MM.1S (cell line): ENCODE measurements around the gene SMARCA4.

ENCODE experiments used
- DNase-seq: peaks from one replicate; pipeline ENCODE4 v3.0.0-alpha.2; 2015
- H2AFZ ChIP-seq: fragments of 300-600 bp; sonication (generic); 2 replicates; pipeline ENCODE4 v1.6.0; 2016; ENCODE audit warnings: antibody characterized with exemption, low read length
- H3F3A ChIP-seq: fragments of 300-600 bp; sonication (generic); 2 replicates; pipeline ENCODE4 v1.6.1; 2016; ENCODE audit warnings: mild to moderate bottlenecking, antibody characterized with exemption, low read length, moderate library complexity, mixed read lengths; ENCODE audit not compliant: insufficient read depth
- H3K27ac ChIP-seq: fragments of 300-600 bp; sonication (generic); 2 replicates; pipeline ENCODE4 v1.5.1; 2016; ENCODE audit warnings: mild to moderate bottlenecking, low read length
- H3K27me3 ChIP-seq: fragments of 300-600 bp; sonication (generic); replicated peaks from 2 replicates; pipeline ENCODE4 v1.6.0; 2016; ENCODE audit warnings: low read length; ENCODE audit not compliant: insufficient read depth
- H3K36me3 ChIP-seq: fragments of 300-600 bp; sonication (generic); replicated peaks from 2 replicates; pipeline ENCODE4 v1.6.1; 2016; ENCODE audit warnings: mild to moderate bottlenecking, low read length, mixed read lengths; ENCODE audit not compliant: insufficient read depth
- H3K4me1 ChIP-seq: fragments of 300-600 bp; sonication (generic); 2 replicates; pipeline ENCODE4 v1.6.1; 2016; ENCODE audit warnings: low read length, mixed read lengths
- H3K4me2 ChIP-seq: fragments of 300-600 bp; sonication (generic); 2 replicates; pipeline ENCODE4 v1.6.0; 2016; ENCODE audit warnings: low read depth, low read length
- H3K4me3 ChIP-seq: fragments of 300-600 bp; sonication (generic); 2 replicates; pipeline ENCODE4 v1.5.1; 2016; ENCODE audit warnings: low read length, mixed read lengths
- H3K79me2 ChIP-seq: fragments of 300-600 bp; sonication (generic); 2 replicates; pipeline ENCODE4 v1.6.1; 2016; ENCODE audit warnings: mixed run types, low read length, mixed read lengths
- H3K9ac ChIP-seq: fragments of 300-600 bp; sonication (generic); 2 replicates; pipeline ENCODE4 v1.6.1; 2016; ENCODE audit warnings: low read length, mixed read lengths
- H3K9me2 ChIP-seq: fragments of 300-600 bp; sonication (generic); replicated peaks from 2 replicates; pipeline ENCODE4 v1.6.1; 2016; ENCODE audit warnings: mild to moderate bottlenecking, low read length, mixed read lengths; ENCODE audit not compliant: insufficient read depth
- H3K9me3 ChIP-seq: fragments of 300-600 bp; sonication (generic); replicated peaks from 2 replicates; pipeline ENCODE4 v1.6.1; 2016; ENCODE audit warnings: mild to moderate bottlenecking, low read length, mixed read lengths; ENCODE audit not compliant: insufficient read depth
- H4K20me1 ChIP-seq: fragments of 300-600 bp; sonication (generic); 2 replicates; pipeline ENCODE4 v1.6.1; 2016; ENCODE audit warnings: mild to moderate bottlenecking, low read length, moderate library complexity, mixed read lengths; ENCODE audit not compliant: insufficient read depth
- EZH2 ChIP-seq: fragments of 300-600 bp; sonication (generic); optimal IDR thresholded peaks from 2 replicates; pipeline ENCODE3; 2017; ENCODE audit warnings: low read depth, mild to moderate bottlenecking, antibody characterized with exemption, low read length, mixed read lengths
- EZH2phosphoT487 ChIP-seq: fragments of 300-600 bp; sonication (generic); IDR thresholded peaks from 2 replicates; pipeline ENCODE4 v1.6.1; 2018; ENCODE audit warnings: antibody characterized with exemption, low read length
- TF ChIP-seq, protein P1 (sequence below): fragments of 300-600 bp; sonication (generic); IDR thresholded peaks from 2 replicates; pipeline ENCODE4 v1.5.1; 2016; ENCODE audit warnings: antibody characterized with exemption, low read length, mixed read lengths

Gene SMARCA4

GRCh38 chr19:11034449-11035213 lies 73.8 kb downstream of the SMARCA4 start:
- DNase-seq: no peak
- no peaks in the 10 kb centered on the region for H3K27me3 ChIP-seq
- peaks cover 11% of the 10 kb centered on the region for H3F3A ChIP-seq
- no peaks in the 10 kb centered on the region for H4K20me1 ChIP-seq
- H3K4me3 ChIP-seq: no peak overlapping the region
- peaks cover 6% of the 10 kb centered on the region; the same call in 1 of the 2 replicates for H3K36me3 ChIP-seq
- no peaks in the 10 kb centered on the region for H3K9me3 ChIP-seq
- TF ChIP-seq, protein P1, sequence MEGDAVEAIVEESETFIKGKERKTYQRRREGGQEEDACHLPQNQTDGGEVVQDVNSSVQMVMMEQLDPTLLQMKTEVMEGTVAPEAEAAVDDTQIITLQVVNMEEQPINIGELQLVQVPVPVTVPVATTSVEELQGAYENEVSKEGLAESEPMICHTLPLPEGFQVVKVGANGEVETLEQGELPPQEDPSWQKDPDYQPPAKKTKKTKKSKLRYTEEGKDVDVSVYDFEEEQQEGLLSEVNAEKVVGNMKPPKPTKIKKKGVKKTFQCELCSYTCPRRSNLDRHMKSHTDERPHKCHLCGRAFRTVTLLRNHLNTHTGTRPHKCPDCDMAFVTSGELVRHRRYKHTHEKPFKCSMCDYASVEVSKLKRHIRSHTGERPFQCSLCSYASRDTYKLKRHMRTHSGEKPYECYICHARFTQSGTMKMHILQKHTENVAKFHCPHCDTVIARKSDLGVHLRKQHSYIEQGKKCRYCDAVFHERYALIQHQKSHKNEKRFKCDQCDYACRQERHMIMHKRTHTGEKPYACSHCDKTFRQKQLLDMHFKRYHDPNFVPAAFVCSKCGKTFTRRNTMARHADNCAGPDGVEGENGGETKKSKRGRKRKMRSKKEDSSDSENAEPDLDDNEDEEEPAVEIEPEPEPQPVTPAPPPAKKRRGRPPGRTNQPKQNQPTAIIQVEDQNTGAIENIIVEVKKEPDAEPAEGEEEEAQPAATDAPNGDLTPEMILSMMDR: no peak
- TF ChIP-seq EZH2 (no peak), EZH2phosphoT487 (no peak)
- H3K9me2 ChIP-seq: no peaks in the 10 kb centered on the region
- peaks cover 6% of the 10 kb centered on the region for H3K4me1 ChIP-seq
- no peak overlapping the region for H3K4me2 ChIP-seq
- no peak overlapping the region for H3K9ac ChIP-seq
- peaks cover 29% of the 10 kb centered on the region for H3K79me2 ChIP-seq
- H3K27ac ChIP-seq: no peak overlapping the region
- no peak overlapping the region for H2AFZ ChIP-seq

DNA sequence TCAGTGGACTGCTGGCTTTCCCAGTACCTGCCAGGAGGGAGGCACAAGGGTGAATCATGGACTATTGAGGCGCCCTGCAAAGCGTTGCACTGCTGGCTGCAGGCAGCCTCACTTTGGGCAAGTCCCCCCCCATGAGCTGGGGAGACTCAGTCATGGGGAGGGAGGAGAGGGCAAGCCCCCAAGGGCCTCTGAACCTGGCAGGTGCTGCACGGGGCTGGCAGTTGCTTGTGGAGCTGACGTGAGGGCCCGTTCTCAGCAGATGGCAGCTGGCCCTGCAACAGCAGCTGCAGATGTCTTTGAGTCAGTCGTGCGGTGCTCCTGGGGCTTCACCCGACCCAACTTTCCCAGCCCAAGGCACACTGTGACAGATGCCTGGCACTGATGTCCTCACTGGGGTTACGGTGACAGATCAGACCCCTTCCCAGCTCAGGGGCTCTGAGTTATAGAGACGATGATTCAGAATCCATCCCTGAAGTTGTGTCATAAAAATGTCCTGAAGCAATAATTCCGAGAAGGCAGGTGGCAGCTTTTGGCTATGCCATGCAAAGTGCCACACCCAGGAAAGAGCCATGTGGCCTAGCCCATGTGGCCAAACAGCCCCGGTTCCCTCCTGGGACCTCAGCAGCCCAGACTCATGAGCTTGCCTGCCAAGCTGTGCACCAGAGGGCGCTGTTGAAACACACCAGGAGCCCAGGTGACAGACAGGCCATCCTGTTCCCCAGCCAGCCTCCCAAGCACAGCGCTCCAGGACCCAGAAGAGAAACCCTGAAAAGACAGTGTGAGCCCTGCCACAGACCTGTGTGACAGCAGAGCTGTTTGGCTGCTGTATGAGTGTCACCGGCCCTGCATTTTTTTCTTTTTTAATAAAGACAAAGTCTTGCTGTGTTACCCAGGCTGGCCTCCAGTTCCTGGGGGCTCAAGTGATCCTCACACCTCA lies 74.9 kb downstream of the SMARCA4 start:
- no peak overlapping the region for H2AFZ ChIP-seq
- peaks cover 11% of the 10 kb centered on the region for H3F3A ChIP-seq
- DNase-seq: peak; percentile 90
- peaks cover 5% of the 10 kb centered on the region; the same call in 1 of the 2 replicates for H3K36me3 ChIP-seq
- H3K27me3 ChIP-seq: no peaks in the 10 kb centered on the region
- H3K4me2 ChIP-seq: no peak overlapping the region
- H3K9me2 ChIP-seq: no peaks in the 10 kb centered on the region
- no peak overlapping the region for H3K9ac ChIP-seq
- H3K4me3 ChIP-seq: no peak overlapping the region
- H3K4me1 ChIP-seq: peaks cover 6% of the 10 kb centered on the region
- TF ChIP-seq, protein P1: peak; percentile 92
- TF ChIP-seq EZH2phosphoT487: no peak
- no peaks in the 10 kb centered on the region for H4K20me1 ChIP-seq
- peak overlapping the region; percentile 13; the same call in 1 of the 2 replicates for H3K27ac ChIP-seq
- no peaks in the 10 kb centered on the region for H3K9me3 ChIP-seq
- peaks cover 29% of the 10 kb centered on the region for H3K79me2 ChIP-seq

- Histone ChIP-seq H3K4me2 (no peak overlapping the region), H3K4me1 (peaks cover 6% of the 10 kb centered on the region), H2AFZ (no peak overlapping the region), H3K4me3 (no peak overlapping the region), H3K79me2 (peaks cover 29% of the 10 kb centered on the region), H4K20me1 (no peaks in the 10 kb centered on the region), H3K9me2 (no peaks in the 10 kb centered on the region), H3K36me3 (peaks cover 10% of the 10 kb centered on the region; the same call in 1 of the 2 replicates), H3K27ac (no peak overlapping the region), H3K27me3 (no peaks in the 10 kb centered on the region), H3K9me3 (no peaks in the 10 kb centered on the region), H3K9ac (no peak overlapping the region), H3F3A (peaks cover 11% of the 10 kb centered on the region)
- no peak for DNase-seq
- TF ChIP-seq EZH2phosphoT487 (no peak), EZH2 (no peak)
- TF ChIP-seq, protein P1: no peak
Observed at GRCh38 chr19:11038511-11038910, 77.7 kb downstream of the SMARCA4 start.
